ENCODE measurements around the gene AOPEP.

Gene AOPEP

DNA sequence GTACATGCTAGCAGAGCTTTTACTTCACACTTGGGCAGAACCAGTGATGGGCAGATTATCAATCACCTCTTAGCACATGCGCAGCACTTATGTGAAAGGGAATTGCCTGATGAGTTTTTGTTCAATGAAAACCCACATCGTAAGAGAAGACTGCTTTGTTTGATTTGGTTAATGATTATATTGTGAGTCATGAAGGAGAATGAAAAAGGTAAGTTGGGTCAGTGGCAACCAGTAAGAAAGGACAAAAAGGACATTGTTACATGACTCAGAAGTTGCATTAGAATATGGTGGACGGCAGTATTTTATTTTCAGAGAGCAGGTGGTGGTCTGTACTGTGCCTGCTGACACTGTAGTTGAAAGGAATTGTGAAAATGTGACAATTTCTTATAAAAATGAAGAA, 127.4 kb downstream of the AOPEP start:
- Histone ChIP-seq H3K4me3 (ENCODE audit: low read length) (no peak overlapping the region), H3K36me3 (replicated peaks; ENCODE audit: low read depth, low read length) (peaks cover 5% of the 10 kb centered on the region), H3K4me2 (ENCODE audit: low read length) (no peak overlapping the region), H3K4me1 (ENCODE audit: low read length) (no peaks in the 10 kb centered on the region), H3K9ac (ENCODE audit: low read length) (no peak overlapping the region), H4K20me1 (ENCODE audit: insufficient read depth, low read length) (no peaks in the 10 kb centered on the region), H2AFZ (ENCODE audit: low read depth, low read length) (no peak overlapping the region), H3K27ac (ENCODE audit: low read length) (no peak overlapping the region), H3K27me3 (ENCODE audit: low read depth, low read length) (no peaks in the 10 kb centered on the region), H3K79me2 (ENCODE audit: low read length) (no peaks in the 10 kb centered on the region), H3K9me3 (ENCODE audit: insufficient read depth, low read length) (no peaks in the 10 kb centered on the region)
- TF ChIP-seq, protein P1, sequence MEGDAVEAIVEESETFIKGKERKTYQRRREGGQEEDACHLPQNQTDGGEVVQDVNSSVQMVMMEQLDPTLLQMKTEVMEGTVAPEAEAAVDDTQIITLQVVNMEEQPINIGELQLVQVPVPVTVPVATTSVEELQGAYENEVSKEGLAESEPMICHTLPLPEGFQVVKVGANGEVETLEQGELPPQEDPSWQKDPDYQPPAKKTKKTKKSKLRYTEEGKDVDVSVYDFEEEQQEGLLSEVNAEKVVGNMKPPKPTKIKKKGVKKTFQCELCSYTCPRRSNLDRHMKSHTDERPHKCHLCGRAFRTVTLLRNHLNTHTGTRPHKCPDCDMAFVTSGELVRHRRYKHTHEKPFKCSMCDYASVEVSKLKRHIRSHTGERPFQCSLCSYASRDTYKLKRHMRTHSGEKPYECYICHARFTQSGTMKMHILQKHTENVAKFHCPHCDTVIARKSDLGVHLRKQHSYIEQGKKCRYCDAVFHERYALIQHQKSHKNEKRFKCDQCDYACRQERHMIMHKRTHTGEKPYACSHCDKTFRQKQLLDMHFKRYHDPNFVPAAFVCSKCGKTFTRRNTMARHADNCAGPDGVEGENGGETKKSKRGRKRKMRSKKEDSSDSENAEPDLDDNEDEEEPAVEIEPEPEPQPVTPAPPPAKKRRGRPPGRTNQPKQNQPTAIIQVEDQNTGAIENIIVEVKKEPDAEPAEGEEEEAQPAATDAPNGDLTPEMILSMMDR (IDR thresholded peaks at IDR 0.05; ENCODE audit: low read depth, low read length): no peak
- no peak for TF ChIP-seq EZH2phosphoT487 (IDR thresholded peaks at IDR 0.05; ENCODE audit: low read depth)

DNA sequence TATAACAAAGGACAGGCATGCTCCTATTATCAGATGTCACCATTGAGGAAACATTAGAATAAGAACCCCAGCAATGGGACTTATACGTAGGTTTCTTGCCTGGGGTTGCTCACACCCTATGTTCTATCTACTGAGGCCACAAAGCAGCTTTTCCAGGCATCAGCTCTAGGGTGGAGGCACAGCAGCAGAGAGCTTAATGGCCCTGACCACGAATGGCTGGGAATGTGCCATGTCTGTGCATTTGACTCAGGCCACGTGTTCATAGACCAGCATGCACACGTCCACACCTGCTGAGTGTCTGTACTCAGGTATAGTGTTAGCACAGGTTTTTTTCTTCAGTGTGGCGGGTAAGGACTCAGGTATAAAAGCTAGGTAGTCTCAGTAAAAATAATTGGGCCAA, 129.4 kb downstream of the AOPEP start:
- H2AFZ ChIP-seq (ENCODE audit: low read depth, low read length): no peak overlapping the region
- no peaks in the 10 kb centered on the region for H4K20me1 ChIP-seq (ENCODE audit: insufficient read depth, low read length)
- H3K27me3 ChIP-seq (ENCODE audit: low read depth, low read length): no peaks in the 10 kb centered on the region
- peaks cover 5% of the 10 kb centered on the region for H3K36me3 ChIP-seq (replicated peaks; ENCODE audit: low read depth, low read length)
- TF ChIP-seq, protein P1 (IDR thresholded peaks at IDR 0.05; ENCODE audit: low read depth, low read length): no peak
- TF ChIP-seq EZH2phosphoT487 (IDR thresholded peaks at IDR 0.05; ENCODE audit: low read depth): no peak
- H3K27ac ChIP-seq (ENCODE audit: low read length): no peak overlapping the region
- H3K79me2 ChIP-seq (ENCODE audit: low read length): no peaks in the 10 kb centered on the region
- H3K4me1 ChIP-seq (ENCODE audit: low read length): peaks cover 9% of the 10 kb centered on the region
- H3K9me3 ChIP-seq (ENCODE audit: insufficient read depth, low read length): no peaks in the 10 kb centered on the region
- no peak overlapping the region for H3K9ac ChIP-seq (ENCODE audit: low read length)
- no peak overlapping the region for H3K4me3 ChIP-seq (ENCODE audit: low read length)
- H3K4me2 ChIP-seq (ENCODE audit: low read length): no peak overlapping the region

DNA sequence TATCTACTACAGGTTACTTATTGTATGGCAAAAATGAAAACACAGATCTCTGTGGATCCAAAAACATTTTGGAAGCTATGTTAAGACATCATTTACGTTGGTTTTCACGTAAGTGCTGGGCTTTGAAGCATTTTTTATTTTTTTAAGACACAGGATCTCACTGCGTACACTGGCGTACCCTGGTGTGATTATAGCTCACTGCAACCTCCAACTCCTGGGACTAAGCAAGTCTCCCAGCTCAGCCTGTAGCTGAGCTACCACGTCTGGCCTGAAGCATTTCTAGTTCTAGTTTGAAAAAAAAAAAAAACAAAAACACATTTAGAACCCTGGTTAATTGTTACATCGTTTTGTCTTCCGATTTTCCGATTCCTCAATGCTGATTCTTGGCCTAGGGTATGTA, 131.3 kb downstream of the AOPEP start:
- no peaks in the 10 kb centered on the region for H3K9me3 ChIP-seq (ENCODE audit: insufficient read depth, low read length)
- no peak overlapping the region for H3K4me3 ChIP-seq (ENCODE audit: low read length)
- no peaks in the 10 kb centered on the region for H3K79me2 ChIP-seq (ENCODE audit: low read length)
- TF ChIP-seq, protein P1 (IDR thresholded peaks at IDR 0.05; ENCODE audit: low read depth, low read length): no peak
- no peak for TF ChIP-seq EZH2phosphoT487 (IDR thresholded peaks at IDR 0.05; ENCODE audit: low read depth)
- no peak overlapping the region for H3K9ac ChIP-seq (ENCODE audit: low read length)
- no peak overlapping the region for H3K27ac ChIP-seq (ENCODE audit: low read length)
- no peak overlapping the region for H2AFZ ChIP-seq (ENCODE audit: low read depth, low read length)
- no peaks in the 10 kb centered on the region for H3K27me3 ChIP-seq (ENCODE audit: low read depth, low read length)
- H3K4me1 ChIP-seq (ENCODE audit: low read length): peaks cover 17% of the 10 kb centered on the region
- H3K4me2 ChIP-seq (ENCODE audit: low read length): no peak overlapping the region
- peaks cover 11% of the 10 kb centered on the region for H4K20me1 ChIP-seq (ENCODE audit: insufficient read depth, low read length)
- H3K36me3 ChIP-seq (replicated peaks; ENCODE audit: low read depth, low read length): peaks cover 5% of the 10 kb centered on the region

DNA sequence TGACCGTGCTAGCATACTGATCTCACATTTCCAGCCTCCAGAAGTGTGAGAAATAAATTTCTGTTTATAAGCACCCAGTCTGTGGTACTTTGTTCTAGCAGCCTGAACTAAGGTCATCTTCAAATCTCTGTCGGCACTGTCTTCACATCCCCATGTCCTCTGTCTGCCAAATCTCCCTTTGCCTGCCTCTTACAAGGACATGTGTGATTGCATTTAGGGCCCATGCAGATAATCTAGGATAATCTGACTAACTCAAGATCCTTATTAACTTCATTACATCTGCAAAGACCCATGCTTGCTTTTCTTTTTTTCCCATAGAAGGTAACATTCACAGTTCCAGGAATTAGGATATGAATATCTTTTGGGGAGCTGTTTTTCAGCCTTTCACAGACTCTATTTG, 132.7 kb downstream of the AOPEP start:
- Histone ChIP-seq H3K79me2 (ENCODE audit: low read length) (no peaks in the 10 kb centered on the region), H3K4me1 (ENCODE audit: low read length) (peaks cover 17% of the 10 kb centered on the region), H4K20me1 (ENCODE audit: insufficient read depth, low read length) (peaks cover 11% of the 10 kb centered on the region), H3K36me3 (replicated peaks; ENCODE audit: low read depth, low read length) (peaks cover 5% of the 10 kb centered on the region), H2AFZ (ENCODE audit: low read depth, low read length) (no peak overlapping the region), H3K9ac (ENCODE audit: low read length) (no peak overlapping the region), H3K9me3 (ENCODE audit: insufficient read depth, low read length) (no peaks in the 10 kb centered on the region), H3K4me2 (ENCODE audit: low read length) (no peak overlapping the region), H3K4me3 (ENCODE audit: low read length) (no peak overlapping the region), H3K27me3 (ENCODE audit: low read depth, low read length) (no peaks in the 10 kb centered on the region), H3K27ac (ENCODE audit: low read length) (no peak overlapping the region)
- TF ChIP-seq, protein P1 (IDR thresholded peaks at IDR 0.05; ENCODE audit: low read depth, low read length): no peak
- TF ChIP-seq EZH2phosphoT487 (IDR thresholded peaks at IDR 0.05; ENCODE audit: low read depth): no peak

Data from OCI-LY3 (cell line).